ENCODE data around the gene UPP2.

Gene UPP2

GRCh38 chr2:158142568-158143332 lies 41.1 kb downstream of the UPP2 start:
- DNase-seq, result no peak

- no peak for DNase-seq
Observed at GRCh38 chr2:158143703-158144360, 42.2 kb downstream of the UPP2 start.

DNA sequence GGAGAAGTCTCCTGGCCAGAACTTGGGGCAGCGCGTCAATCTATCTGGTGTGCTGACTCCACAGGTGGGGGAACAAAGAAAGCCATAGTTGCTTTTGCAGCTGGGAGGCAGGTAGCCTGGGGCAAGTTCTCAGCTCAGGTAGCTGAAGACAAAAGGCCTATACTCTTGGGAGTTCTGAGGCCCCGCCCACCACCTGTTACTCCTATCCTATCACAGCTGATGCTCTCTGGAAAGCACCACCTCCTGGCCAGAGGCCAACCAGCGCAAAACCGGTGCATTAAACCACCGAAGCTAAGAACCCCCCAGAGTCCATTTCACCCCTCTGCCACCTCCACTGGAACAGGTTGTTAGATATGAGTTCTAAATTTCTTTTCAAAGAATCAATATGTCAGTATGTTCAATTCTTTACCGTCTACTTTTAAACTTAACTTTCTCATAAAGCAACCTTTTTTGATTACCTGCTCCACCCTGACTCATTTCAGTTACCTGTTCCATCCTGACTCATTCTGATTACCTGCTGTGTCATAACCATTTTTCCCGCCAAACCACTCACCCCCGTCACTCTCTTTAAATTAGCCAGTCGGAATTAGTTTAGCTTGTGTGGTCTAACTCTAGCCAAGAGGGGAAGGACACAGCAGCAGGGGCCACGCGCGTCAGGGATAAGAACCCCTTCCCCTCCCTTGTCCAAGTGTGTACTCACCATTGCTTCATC lies 43.4 kb downstream of the UPP2 start:
- DNase-seq, result no peak

- no peak for DNase-seq
Observed at GRCh38 chr2:158153270-158154015, 51.8 kb downstream of the UPP2 start.

GRCh38 chr2:158154596-158154995 lies 52.9 kb downstream of the UPP2 start:
- no peak for DNase-seq

DNA sequence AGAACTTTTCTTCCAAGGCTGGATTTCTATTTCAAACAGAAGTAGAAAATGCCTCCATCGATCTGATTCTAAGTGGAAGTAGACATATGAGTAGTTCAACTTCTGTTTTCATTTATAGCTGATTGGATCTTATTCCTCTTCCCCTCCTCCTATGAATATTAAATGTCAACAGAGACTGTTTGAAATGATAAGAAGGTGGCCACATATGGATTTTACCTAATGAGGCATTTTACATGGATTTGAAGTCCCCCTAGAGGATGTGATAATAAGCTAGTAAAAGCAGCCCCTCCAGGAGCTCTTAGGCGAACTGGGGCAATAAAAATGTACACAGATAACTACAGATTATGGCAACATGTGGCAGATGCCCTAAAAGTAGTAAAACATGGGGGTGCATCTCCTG lies 71.0 kb downstream of the UPP2 start:
- DNase-seq, result no peak

- DNase-seq, result no peak
Observed at GRCh38 chr2:158174495-158174894, 72.8 kb downstream of the UPP2 start.

DNA sequence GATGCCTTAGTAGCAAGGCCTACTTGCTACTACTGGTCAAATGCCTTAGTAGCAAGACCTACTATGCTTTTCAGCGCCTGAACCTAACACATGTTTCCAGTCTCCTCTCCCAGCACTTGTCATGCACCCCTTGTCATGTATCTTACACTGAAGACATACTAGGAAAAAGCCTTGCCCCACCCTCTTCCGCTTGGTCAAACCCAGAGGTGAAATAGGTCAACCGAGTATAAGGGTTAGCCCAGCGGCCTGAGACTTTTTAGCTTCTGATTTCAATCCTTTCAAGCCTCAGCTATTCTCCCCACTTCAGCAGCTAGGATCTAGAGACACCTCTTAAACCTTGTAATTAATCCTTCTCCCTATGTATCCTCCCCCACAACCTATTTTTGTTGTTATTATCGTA lies 73.3 kb downstream of the UPP2 start:
- no peak for DNase-seq

DNA sequence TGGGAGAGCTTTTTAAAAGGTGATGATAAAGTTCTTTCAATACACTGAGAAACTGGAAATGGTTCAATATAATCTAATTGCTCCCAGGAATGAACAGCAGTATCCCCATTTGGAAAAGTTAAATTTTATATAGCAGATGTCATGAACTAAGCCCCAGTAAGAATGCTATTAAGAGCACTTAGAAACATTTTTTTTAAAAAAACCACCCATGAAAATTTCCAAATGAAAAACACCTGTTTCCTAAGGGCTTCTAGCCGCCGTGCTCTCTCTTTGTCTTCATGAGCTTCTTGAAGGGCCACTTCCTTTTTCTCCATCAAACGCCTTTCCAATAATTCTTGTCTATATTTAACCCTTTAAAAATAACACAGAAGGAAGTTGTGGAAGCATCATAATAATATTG lies 77.0 kb downstream of the UPP2 start:
- DNase-seq, result no peak

DNA sequence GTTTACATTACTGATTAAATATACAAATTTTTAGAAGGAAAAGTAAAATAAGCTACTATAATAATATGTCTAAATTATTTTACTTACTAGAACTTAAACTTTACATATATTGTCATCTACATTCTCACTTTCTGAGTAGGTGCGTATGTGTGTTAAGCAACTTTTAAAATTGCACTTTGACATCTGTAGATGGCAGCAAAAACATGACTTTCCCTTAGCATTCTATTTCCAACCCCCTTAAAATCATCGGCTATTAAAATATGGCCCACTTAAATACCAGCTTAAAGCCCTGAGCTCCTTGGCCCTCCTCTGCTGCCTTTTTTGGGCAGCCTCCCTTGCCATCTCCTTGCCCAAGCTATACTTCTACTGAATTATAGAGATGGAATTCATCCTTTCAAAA lies 78.0 kb downstream of the UPP2 start:
- no peak for DNase-seq

GRCh38 chr2:158181171-158181570 lies 79.5 kb downstream of the UPP2 start:
- DNase-seq, result no peak

DNA sequence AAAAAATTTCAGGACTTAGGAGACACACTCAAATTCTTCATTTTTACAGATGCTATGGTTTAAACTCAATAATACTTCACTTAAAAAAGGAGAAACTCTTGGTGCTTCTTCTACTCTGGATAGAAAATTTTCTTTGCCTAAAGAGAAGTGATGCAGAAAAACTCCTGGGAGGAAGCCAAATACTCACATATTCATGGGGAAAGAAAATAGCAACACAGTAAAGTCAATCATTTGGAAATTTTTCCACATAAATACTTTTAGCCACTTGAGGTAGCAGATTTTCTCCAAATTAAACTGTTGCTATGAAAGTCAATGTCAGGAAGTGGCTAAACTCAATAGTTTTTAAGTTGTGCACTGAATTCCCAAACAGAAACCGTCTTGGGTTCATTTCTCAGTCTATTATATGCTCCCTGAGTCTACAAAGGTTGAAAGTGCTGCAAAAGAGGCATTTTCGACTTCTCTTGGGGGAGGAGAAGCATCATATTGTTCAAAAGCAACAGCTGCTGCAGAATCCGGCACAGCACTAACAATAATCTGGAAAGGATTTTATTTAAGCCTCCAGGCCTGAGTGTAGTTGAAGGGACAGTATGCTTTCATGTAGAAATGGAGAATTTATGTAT lies 81.1 kb downstream of the UPP2 start:
- no peak for DNase-seq

DNA sequence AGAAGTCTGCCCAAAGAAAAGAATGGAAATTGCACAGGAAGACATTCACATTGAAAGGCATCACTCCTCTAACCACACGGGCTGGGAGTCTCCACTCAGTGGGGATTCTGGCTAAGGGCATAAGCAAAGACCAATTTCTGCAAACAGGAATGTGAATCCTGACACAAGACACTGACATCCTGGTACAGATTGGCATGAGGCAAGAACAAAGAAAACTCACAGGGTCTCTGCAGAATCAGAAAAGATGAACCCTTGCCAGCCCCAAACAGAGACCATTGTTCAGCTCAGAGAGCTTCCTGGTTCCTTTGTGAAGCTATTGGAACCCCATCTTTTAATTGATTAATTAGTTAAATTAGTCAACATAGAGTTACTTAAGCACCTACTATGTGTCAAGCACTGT lies 82.3 kb downstream of the UPP2 start:
- DNase-seq, result no peak

GRCh38 chr2:158184556-158185343 lies 83.1 kb downstream of the UPP2 start:
- no peak for DNase-seq
